GM12878 (cell line): Measurements from ENCODE around the gene PRKACG. TPM values are rescaled to one million over a fixed set of nuclear protein-coding genes. Genes with fewer than 3 reads are reported as not detected.

Experiments
- ATAC-seq: fragments of 200-7000 bp; cut with Tn5 transposase; 3 replicates; pipeline ENCODE4 v1.9.1; 2020; ENCODE audit warnings: mild to moderate bottlenecking, moderate library complexity
- BruUV-seq: library from RNA; stranded (reverse); fragments of 400-500 nt; replicated peaks from 2 replicates; lab custom pipeline; 2021; lab: Mats Ljungman, UMichigan
- CTCF ChIA-PET: fragments of 300-600 bp; sonication (Branson Sonifier 250); formaldehyde crosslinking; extraction: SDS; loops from one replicate; lab custom pipeline; 2021; ENCODE audit warnings: inconsistent platforms; lab: Yijun Ruan, JAX
- POLR2A ChIA-PET: fragments of 350-600 bp; formaldehyde crosslinking; extraction: SDS; loops from one replicate; lab custom pipeline; 2021; ENCODE audit warnings: inconsistent platforms; lab: Charles Lee
- RAD21 ChIA-PET: fragments of 300-600 bp; sonication (Branson Sonifier 250); formaldehyde crosslinking; loops from one replicate; lab custom pipeline; 2023; ENCODE audit warnings: antibody characterized with exemption; ENCODE audit not compliant: unreplicated experiment; lab: Charles Lee
- SMC1A ChIA-PET: fragments of 300-600 bp; sonication (Branson Sonifier 250); formaldehyde crosslinking; loops from one replicate; lab custom pipeline; 2023; ENCODE audit not compliant: unreplicated experiment, uncharacterized antibody; lab: Charles Lee
- DNase-seq: peaks from one replicate; pipeline ENCODE4 v3.0.0-alpha.2; 2011; ENCODE audit warnings: low read depth, low spot score
- FAIRE-seq: peaks from 3 replicates; lab custom pipeline; 2011; peaks lifted over from hg19 to GRCh38; lab: Jason Lieb, UNC
- H2AFZ ChIP-seq: 2 replicates; pipeline ENCODE4 v1.6.0; 2011; ENCODE audit warnings: low read depth, low read length, control low read depth; ENCODE audit not compliant: control insufficient read depth
- H3K27ac ChIP-seq: 2 replicates; pipeline ENCODE4 v1.5.1; 2011; ENCODE audit warnings: control low read depth; ENCODE audit not compliant: control insufficient read depth, insufficient read depth
- H3K27me3 ChIP-seq, 2 experiments: replicated peaks in 1 of 2; 2 replicates each; pipeline versions ENCODE4 v1.6.0 to v1.6.1; 2011; ENCODE audit warnings: low read length in 1 of 2; ENCODE audit not compliant: control insufficient read depth in 2 of 2, insufficient read depth in 2 of 2
- H3K36me3 ChIP-seq, 2 experiments: 2 replicates each; pipeline ENCODE4 v1.5.1; 2011; ENCODE audit warnings: low read length in 1 of 2; ENCODE audit not compliant: control insufficient read depth in 2 of 2, insufficient read depth in 2 of 2
- H3K4me1 ChIP-seq: 2 replicates; pipeline ENCODE4 v1.6.1; 2011; ENCODE audit warnings: mild to moderate bottlenecking, low read length, moderate library complexity, mixed read lengths; ENCODE audit not compliant: control insufficient read depth, insufficient read depth
- H3K4me2 ChIP-seq: 2 replicates; pipeline ENCODE4 v1.6.0; 2011; ENCODE audit warnings: control low read depth; ENCODE audit not compliant: control insufficient read depth, insufficient read depth
- H3K4me3 ChIP-seq: fragments of 200-600 bp; sonication (generic); 2 replicates; pipeline ENCODE4 v1.5.1; 2016
- H3K79me2 ChIP-seq: 2 replicates; pipeline ENCODE4 v1.6.0; 2011; ENCODE audit warnings: low read length; ENCODE audit not compliant: control insufficient read depth, insufficient read depth
- H3K9ac ChIP-seq: 2 replicates; pipeline ENCODE4 v1.8.0; 2011; ENCODE audit warnings: low read length, control low read depth, mixed read lengths; ENCODE audit not compliant: control insufficient read depth, insufficient read depth
- H3K9me3 ChIP-seq: replicated peaks from 3 replicates; pipeline ENCODE4 v1.5.1; 2011; ENCODE audit warnings: mild to moderate bottlenecking, low read length; ENCODE audit not compliant: control insufficient read depth, insufficient read depth
- H4K20me1 ChIP-seq: 2 replicates; pipeline ENCODE4 v1.6.0; 2011; ENCODE audit not compliant: control insufficient read depth, insufficient read depth
- ATF3 ChIP-seq: IDR thresholded peaks from 2 replicates; pipeline ENCODE4 v1.6.1; 2011; ENCODE audit warnings: low read depth, mild to moderate bottlenecking, low read length, moderate library complexity, borderline replicate concordance; ENCODE audit errors: extremely low read depth
- IRF5 ChIP-seq: fragments of 450-650 bp; IDR thresholded peaks from 2 replicates; pipeline ENCODE4 v1.6.1; 2017; ENCODE audit warnings: borderline replicate concordance
- MEF2B ChIP-seq: fragments of 450-650 bp; IDR thresholded peaks from 2 replicates; pipeline ENCODE4 v1.6.1; 2018; ENCODE audit warnings: mild to moderate bottlenecking, moderate library complexity; ENCODE audit not compliant: partially characterized antibody, poor library complexity, severe bottlenecking
- MXI1 ChIP-seq: fragments of 150-350 bp; IDR thresholded peaks from 2 replicates; pipeline ENCODE4 v1.6.1; 2011; ENCODE audit warnings: low read depth, mild to moderate bottlenecking, inconsistent platforms, low read length, improper control_type of control experiment
- NRF1 ChIP-seq: conservative IDR thresholded peaks from 2 replicates; pipeline ENCODE4 v1.6.1; 2011; ENCODE audit warnings: mild to moderate bottlenecking, low read depth, low read length, improper control_type of control experiment
- POLR2AphosphoS2 ChIP-seq: IDR thresholded peaks from 2 replicates; pipeline ENCODE4 v1.6.1; 2011; ENCODE audit warnings: low read depth, mild to moderate bottlenecking, low read length, improper control_type of control experiment, moderate library complexity
- SMARCA5 ChIP-seq: fragments of 450-650 bp; IDR thresholded peaks from 2 replicates; pipeline ENCODE4 v1.6.1; 2017; ENCODE audit warnings: mild to moderate bottlenecking
- SUPT20H ChIP-seq: IDR thresholded peaks from 2 replicates; pipeline ENCODE4 v1.6.1; 2011; ENCODE audit warnings: low read depth, mild to moderate bottlenecking, low read length, moderate library complexity, borderline replicate concordance; ENCODE audit not compliant: control insufficient read depth
- TBL1XR1 ChIP-seq: IDR thresholded peaks from 2 replicates; pipeline ENCODE4 v1.6.1; 2012; ENCODE audit warnings: low read depth, low read length, improper control_type of control experiment
- ZBED1 ChIP-seq: IDR thresholded peaks from 2 replicates; pipeline ENCODE4 v1.6.1; 2016; ENCODE audit warnings: borderline replicate concordance
- ZNF592 ChIP-seq: fragments of 450-650 bp; IDR thresholded peaks from 2 replicates; pipeline ENCODE4 v1.6.1; 2017; ENCODE audit warnings: mild to moderate bottlenecking, moderate library complexity
- WGBS: methylation state at CpG from one replicate; pipeline ENCODE4 v1.1.6; 2016; ENCODE audit warnings: low lambda C conversion rate; ENCODE audit not compliant: insufficient replicate concordance, insufficient coverage; ENCODE audit errors: missing lambda C conversion rate; 5-methylcytosine and 5-hydroxymethylcytosine counted together
- in situ Hi-C: fragments of 300-500 bp; cut with MboI; formaldehyde crosslinking; loops from 9 replicates; pipeline ENCODE4 v1.14.3; 2018; ENCODE audit warnings: mixed read lengths
- intact Hi-C: fragments of 100-400 bp; cut with micrococcal nuclease; formaldehyde crosslinking; loops from one replicate; pipeline ENCODE4 v1.14.2; 2022; ENCODE audit not compliant: unreplicated experiment
- polyA plus RNA-seq, 11 experiments: library from polyadenylated mRNA; depleted of rRNA in 4 of 11; unstranded in 6 of 11; stranded (reverse) in 5 of 11; fragments of >200 nt; fragmentation: Nextera tagmentation in 4 of 11; fragmentation: Illumina TruSeq in 1 of 11; extraction: Ambion mirVana in 4 of 11; extraction: Trizol in 1 of 11; gene quantifications; 1 replicate in 1 of 11; 2 replicates in 10 of 11; pipeline versions ENCODE4 v1.2.1 to v1.2.3, GENCODE V29; 2011 to 2016; ENCODE audit warnings: inconsistent platforms in 2 of 11, missing spikeins in 2 of 11, low read depth in 1 of 11
- total RNA-seq, 4 experiments: library from RNA; depleted of rRNA in 3 of 4; stranded (reverse); fragments of >200 nt in 3 of 4; fragmentation: Illumina TruSeq in 1 of 4; extraction: Trizol in 1 of 4; gene quantifications; 2 replicates each; pipeline versions ENCODE4 v1.2.1 to v1.2.3, GENCODE V29; 2013 to 2021
- TF ChIP-seq, protein P1 (sequence below): IDR thresholded peaks from 2 replicates; pipeline ENCODE4 v1.6.1; 2012; ENCODE audit warnings: low read depth, low read length, improper control_type of control experiment

The PRKACG gene
- total and polyA plus RNA-seq, 10 of the 15 experiments (the other 5 are each of a cell fraction or from before 2014, with no cell fraction given), result not detected

DNA sequence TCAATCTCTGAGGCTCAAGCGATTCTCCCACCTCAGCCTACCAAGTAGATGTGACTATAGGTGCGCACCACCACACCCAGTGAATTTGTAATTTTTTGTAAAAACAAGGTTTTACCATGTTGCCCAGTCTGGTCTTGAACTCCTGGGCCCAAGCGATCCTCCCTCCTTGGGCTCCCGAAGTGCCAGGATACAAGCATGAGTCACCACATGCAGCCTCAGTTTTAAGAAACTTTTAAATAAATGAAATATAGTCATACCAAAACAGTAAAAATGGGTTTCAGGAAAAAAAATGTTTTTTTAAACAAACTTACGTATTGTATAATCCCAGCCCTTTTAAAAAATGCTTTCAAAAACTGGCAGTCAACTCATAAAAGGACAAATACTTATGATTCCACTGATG is 48.3 kb upstream of the PRKACG start (continued):
- TF ChIP-seq MXI1, result no peak
- TF ChIP-seq MEF2B, result no peak
- TF ChIP-seq ZBED1, result no peak
- no peak for TF ChIP-seq IRF5
- no peak for TF ChIP-seq NRF1

GRCh38 chr9:69060766-69061165 is 46.9 kb upstream of the PRKACG start:
- H3K79me2 ChIP-seq, result no peaks in the 10 kb centered on the region
- H3K4me2 ChIP-seq, result no peak overlapping the region
- H3K27me3 ChIP-seq, result no peaks in the 10 kb centered on the region
- CTCF ChIA-PET, result interaction anchor here (3.6 kb wide), 1 partner anchor 132 kb away, joined by 20 read pairs; no protein-coding TSS in a partner anchor
- FAIRE-seq (no peak), ATAC-seq (no peak), DNase-seq (no peak)
- H3K36me3 ChIP-seq, result peaks cover 2 to 8% of the 10 kb centered on the region in 2 experiments; a peak in 2 of 4 replicates
- RAD21 ChIA-PET, result no interaction called here
- no TSS peak for BruUV-seq
- no peaks in the 10 kb centered on the region for H4K20me1 ChIP-seq
- no peak overlapping the region for H3K9ac ChIP-seq
- H3K4me1 ChIP-seq, result no peaks in the 10 kb centered on the region
- WGBS, result 0% methylated on average over 1 of the region's 1 CpG
- POLR2A ChIA-PET, result interaction anchor here (0.6 kb wide), 1 partner anchor 207 kb away, joined by 4 read pairs; no protein-coding TSS in a partner anchor
- in situ Hi-C loops, result loop anchor here (25.0 kb wide), 1 partner anchor 877 kb away; no protein-coding TSS in a partner anchor
- SMC1A ChIA-PET, result interaction anchor here (1.1 kb wide), 1 partner anchor 132 kb away, joined by 4 read pairs; no protein-coding TSS in a partner anchor
- no peak overlapping the region for H3K4me3 ChIP-seq
- no peak overlapping the region for H2AFZ ChIP-seq
- intact Hi-C loops, result no loop called here
- no peaks in the 10 kb centered on the region; the same call in 2 of the 3 replicates for H3K9me3 ChIP-seq
- H3K27ac ChIP-seq, result no peak overlapping the region
- TF ChIP-seq SUPT20H (no peak), SMARCA5 (no peak), TBL1XR1 (no peak), ATF3 (no peak), POLR2AphosphoS2 (no peak), ZNF592 (no peak)
- TF ChIP-seq, protein P1, sequence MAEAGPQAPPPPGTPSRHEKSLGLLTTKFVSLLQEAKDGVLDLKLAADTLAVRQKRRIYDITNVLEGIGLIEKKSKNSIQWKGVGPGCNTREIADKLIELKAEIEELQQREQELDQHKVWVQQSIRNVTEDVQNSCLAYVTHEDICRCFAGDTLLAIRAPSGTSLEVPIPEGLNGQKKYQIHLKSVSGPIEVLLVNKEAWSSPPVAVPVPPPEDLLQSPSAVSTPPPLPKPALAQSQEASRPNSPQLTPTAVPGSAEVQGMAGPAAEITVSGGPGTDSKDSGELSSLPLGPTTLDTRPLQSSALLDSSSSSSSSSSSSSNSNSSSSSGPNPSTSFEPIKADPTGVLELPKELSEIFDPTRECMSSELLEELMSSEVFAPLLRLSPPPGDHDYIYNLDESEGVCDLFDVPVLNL, result no peak
